Nephron (organoid): ENCODE measurements around the gene QKI.
A peak's percentile ranks its signal among the peaks of the same experiment; 100 is the strongest.

ENCODE experiments used
- H3K27ac Mint-ChIP-seq, 3 experiments: 2 replicates each; pipeline ENCODE4 v1.8.0; 2020; ENCODE audit warnings: mixed read lengths in 3 of 3, mild to moderate bottlenecking in 2 of 3, moderate library complexity in 1 of 3
- H3K27me3 Mint-ChIP-seq: 2 replicates; pipeline ENCODE4 v1.8.0; 2021; ENCODE audit warnings: low read depth, mild to moderate bottlenecking, moderate library complexity, mixed read lengths
- H3K36me3 Mint-ChIP-seq: 2 replicates; pipeline ENCODE4 v1.8.0; 2020; ENCODE audit warnings: low read depth, mixed read lengths
- H3K4me1 Mint-ChIP-seq: 2 replicates; pipeline ENCODE4 v1.8.0; 2020; ENCODE audit warnings: mixed read lengths
- H3K4me3 Mint-ChIP-seq, 3 experiments: 2 replicates each; pipeline ENCODE4 v1.8.0; 2020; ENCODE audit warnings: mild to moderate bottlenecking in 3 of 3, mixed read lengths in 3 of 3, moderate library complexity in 2 of 3
- H3K9me3 Mint-ChIP-seq: 2 replicates; pipeline ENCODE4 v1.8.0; 2020; ENCODE audit warnings: mixed read lengths
- TF ChIP-seq, protein P1 (sequence below), 3 experiments: fragments of 200-600 bp; sonication (generic); IDR thresholded peaks; one replicate each; pipeline ENCODE4 v1.5.0; 2021; ENCODE audit warnings: antibody characterized with exemption in 3 of 3; ENCODE audit not compliant: unreplicated experiment in 3 of 3

QKI gene

DNA sequence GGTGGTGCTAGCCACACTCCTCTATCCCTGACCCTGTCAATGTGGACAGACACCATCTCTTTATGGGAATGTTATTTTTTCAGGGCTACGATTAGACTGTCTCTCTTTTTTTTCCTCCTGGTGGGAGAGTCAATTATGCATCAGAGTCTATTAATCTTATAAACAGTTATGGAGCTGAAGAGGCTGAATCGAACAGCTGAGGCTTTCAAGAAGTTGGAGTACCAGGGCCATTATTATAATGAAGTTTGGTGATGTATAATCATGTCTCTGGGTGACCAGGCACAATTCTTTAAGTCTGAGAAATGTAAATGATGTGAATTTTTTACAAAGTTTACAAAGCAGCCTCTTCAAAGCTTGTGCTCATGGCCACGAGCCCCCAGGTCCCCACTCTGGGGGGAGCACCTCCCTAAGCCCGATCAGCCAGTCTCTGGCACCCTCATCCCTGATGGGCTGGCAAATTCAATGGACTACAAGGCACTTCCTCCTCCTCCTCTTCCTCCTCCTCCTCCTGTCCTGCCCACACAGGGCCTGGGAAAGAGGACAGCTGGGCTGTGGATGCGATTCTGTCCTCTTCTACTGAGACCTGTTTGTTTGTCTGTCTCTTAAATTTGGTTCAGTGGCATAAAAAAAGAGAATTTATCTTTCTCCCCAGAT lies 43.9 kb upstream of the QKI start:
- no peak overlapping the region for H3K4me3 Mint-ChIP-seq
- no peaks in the 10 kb centered on the region for H3K36me3 Mint-ChIP-seq
- TF ChIP-seq, protein P1, sequence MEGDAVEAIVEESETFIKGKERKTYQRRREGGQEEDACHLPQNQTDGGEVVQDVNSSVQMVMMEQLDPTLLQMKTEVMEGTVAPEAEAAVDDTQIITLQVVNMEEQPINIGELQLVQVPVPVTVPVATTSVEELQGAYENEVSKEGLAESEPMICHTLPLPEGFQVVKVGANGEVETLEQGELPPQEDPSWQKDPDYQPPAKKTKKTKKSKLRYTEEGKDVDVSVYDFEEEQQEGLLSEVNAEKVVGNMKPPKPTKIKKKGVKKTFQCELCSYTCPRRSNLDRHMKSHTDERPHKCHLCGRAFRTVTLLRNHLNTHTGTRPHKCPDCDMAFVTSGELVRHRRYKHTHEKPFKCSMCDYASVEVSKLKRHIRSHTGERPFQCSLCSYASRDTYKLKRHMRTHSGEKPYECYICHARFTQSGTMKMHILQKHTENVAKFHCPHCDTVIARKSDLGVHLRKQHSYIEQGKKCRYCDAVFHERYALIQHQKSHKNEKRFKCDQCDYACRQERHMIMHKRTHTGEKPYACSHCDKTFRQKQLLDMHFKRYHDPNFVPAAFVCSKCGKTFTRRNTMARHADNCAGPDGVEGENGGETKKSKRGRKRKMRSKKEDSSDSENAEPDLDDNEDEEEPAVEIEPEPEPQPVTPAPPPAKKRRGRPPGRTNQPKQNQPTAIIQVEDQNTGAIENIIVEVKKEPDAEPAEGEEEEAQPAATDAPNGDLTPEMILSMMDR (IDR thresholded peaks at IDR 0.05; ENCODE audit: unreplicated experiment in 3 of 3) = no peak
- H3K27me3 Mint-ChIP-seq = no peaks in the 10 kb centered on the region
- peaks cover 18% of the 10 kb centered on the region for H3K4me1 Mint-ChIP-seq
- no peaks in the 10 kb centered on the region for H3K9me3 Mint-ChIP-seq
- peak overlapping the region in 2 of 3 experiments; percentile 4 to 23 for H3K27ac Mint-ChIP-seq

DNA sequence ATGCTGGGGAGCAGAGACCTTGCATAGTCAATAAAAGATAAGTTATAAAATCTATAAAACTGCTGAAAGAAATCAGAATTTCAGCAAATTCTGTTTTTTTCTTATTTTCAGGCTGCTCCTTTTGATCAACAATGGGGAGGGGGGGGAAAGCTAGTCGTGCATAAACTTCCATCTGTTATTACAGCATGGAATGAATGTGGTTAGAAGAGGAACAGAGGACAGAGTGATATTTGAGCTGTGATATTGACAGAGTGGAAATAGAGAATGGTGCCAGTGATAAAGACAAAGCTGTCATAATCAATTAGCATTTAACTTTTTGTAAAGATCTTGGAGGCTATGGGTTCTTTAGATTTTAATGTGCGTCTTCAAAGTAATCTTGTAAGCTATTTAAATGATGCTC lies 43.4 kb upstream of the QKI start:
- Mint-ChIP-seq H3K4me3 (no peak overlapping the region), H3K9me3 (no peaks in the 10 kb centered on the region), H3K4me1 (peaks cover 18% of the 10 kb centered on the region), H3K36me3 (no peaks in the 10 kb centered on the region), H3K27me3 (no peaks in the 10 kb centered on the region), H3K27ac (no peak overlapping the region)
- TF ChIP-seq, protein P1 (IDR thresholded peaks at IDR 0.05; ENCODE audit: unreplicated experiment in 3 of 3) = no peak

DNA sequence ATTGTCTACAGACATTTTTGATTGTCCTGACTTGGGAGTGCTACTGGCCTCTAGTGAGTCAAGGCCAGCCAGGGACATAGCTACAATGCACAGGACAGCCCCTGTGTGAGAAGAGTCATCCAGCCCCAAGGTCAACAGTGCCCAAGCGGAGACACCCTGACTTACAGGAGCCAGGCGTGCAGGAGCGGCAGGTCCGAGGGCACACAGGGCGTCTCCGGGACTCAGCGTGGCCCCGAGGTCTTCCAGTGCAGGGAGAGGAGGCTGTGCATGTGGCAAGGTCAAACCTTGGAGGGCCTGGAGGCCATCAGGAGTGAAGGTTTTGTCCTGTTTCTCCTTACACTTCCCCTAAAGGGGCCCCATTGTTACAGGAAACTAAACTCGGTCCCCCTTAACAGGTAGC lies 41.3 kb upstream of the QKI start:
- no peaks in the 10 kb centered on the region for H3K36me3 Mint-ChIP-seq
- TF ChIP-seq, protein P1 (IDR thresholded peaks at IDR 0.05; ENCODE audit: unreplicated experiment in 3 of 3) = no peak
- H3K27ac Mint-ChIP-seq = no peak overlapping the region
- H3K4me3 Mint-ChIP-seq = no peak overlapping the region
- no peaks in the 10 kb centered on the region for H3K9me3 Mint-ChIP-seq
- peaks cover 17% of the 10 kb centered on the region for H3K4me1 Mint-ChIP-seq
- H3K27me3 Mint-ChIP-seq = peaks cover 5% of the 10 kb centered on the region

DNA sequence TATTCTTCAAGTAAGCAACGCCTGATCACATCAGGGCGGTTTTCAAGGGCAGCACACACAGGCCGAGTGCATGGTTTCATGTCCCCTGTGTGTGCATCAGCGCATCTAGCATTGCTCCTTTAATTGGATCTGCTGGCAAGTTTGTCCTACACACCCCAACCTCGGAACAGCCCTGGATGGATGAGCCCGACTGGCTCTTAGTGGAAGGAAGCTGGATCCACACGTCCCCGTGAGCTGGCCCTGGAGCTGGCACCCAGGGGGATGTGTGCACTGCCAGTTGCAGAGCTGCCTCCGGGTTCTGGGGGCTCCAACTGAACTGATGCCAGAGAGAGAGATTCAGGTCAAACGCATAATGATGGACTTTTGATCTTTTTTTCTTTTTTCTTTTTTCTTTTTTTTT lies 39.2 kb upstream of the QKI start:
- peaks cover 1% of the 10 kb centered on the region for H3K4me1 Mint-ChIP-seq
- H3K27ac Mint-ChIP-seq = no peak overlapping the region
- TF ChIP-seq, protein P1 (IDR thresholded peaks at IDR 0.05; ENCODE audit: unreplicated experiment in 3 of 3) = no peak
- no peaks in the 10 kb centered on the region for H3K9me3 Mint-ChIP-seq
- H3K36me3 Mint-ChIP-seq = no peaks in the 10 kb centered on the region
- H3K4me3 Mint-ChIP-seq = no peak overlapping the region
- peaks cover 5% of the 10 kb centered on the region for H3K27me3 Mint-ChIP-seq

DNA sequence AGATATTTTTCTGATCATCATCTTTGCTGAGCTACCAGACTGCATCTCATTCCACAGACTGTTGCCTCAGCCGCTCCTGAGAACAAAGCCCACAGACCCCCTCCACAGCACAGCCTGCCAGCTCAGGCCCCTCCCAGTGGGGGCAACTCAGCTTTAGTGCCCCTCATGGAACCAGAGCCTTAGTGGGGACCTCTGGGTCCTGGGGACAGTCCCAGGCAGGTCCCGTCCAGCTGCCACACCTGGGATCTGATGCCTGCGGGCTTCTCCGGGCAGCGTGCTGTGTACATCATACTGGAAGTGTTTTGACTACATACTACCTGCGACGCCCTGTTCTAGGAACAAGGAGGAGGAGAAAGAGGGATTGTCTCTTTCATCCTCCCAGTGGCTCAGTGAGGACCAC lies 38.3 kb upstream of the QKI start:
- no peaks in the 10 kb centered on the region for H3K4me1 Mint-ChIP-seq
- no peak overlapping the region for H3K27ac Mint-ChIP-seq
- H3K9me3 Mint-ChIP-seq = no peaks in the 10 kb centered on the region
- peaks cover 5% of the 10 kb centered on the region for H3K27me3 Mint-ChIP-seq
- TF ChIP-seq, protein P1 (IDR thresholded peaks at IDR 0.05; ENCODE audit: unreplicated experiment in 3 of 3) = no peak
- H3K36me3 Mint-ChIP-seq = no peaks in the 10 kb centered on the region
- H3K4me3 Mint-ChIP-seq = no peak overlapping the region

DNA sequence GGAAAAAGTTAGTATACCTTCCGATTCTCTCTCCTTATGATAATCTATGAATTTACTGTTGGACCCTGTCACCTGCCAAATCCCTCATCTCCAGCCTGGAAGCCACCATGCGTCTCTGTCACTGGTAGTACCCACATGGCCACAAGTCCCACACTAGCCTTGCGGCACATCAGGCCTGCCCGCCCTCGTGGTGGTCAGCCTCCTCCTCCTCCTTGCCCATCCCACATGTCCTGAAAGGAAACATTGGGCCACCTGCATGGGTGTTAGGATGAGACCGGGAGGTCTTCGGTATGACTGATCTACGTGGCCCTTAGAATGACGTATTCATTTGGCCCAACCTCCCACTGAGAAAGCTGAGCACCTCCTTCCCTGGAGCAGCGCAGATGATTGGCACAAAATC lies 37.0 kb upstream of the QKI start:
- Mint-ChIP-seq H3K4me3 (no peak overlapping the region), H3K27ac (no peak overlapping the region)

More for the DNA sequence above, 37.0 kb upstream of the QKI start:
- H3K9me3 Mint-ChIP-seq = no peaks in the 10 kb centered on the region
- H3K36me3 Mint-ChIP-seq = no peaks in the 10 kb centered on the region
- no peaks in the 10 kb centered on the region for H3K4me1 Mint-ChIP-seq
- H3K27me3 Mint-ChIP-seq = peaks cover 5% of the 10 kb centered on the region
- TF ChIP-seq, protein P1 (IDR thresholded peaks at IDR 0.05; ENCODE audit: unreplicated experiment in 3 of 3) = no peak
